Right lobe of liver (tissue), 4 donors: ENCODE measurements around the gene TGM6.

ENCODE experiments used
- POLR2A ChIP-seq: fragments of 450-650 bp; IDR thresholded peaks from one replicate; pipeline ENCODE4 v1.6.1; 2017; ENCODE audit warnings: antibody characterized with exemption, mild to moderate bottlenecking
- TF ChIP-seq, protein P1 (sequence below), 4 donors: fragments of 200-600 bp in 3 of 4; fragments of 450-650 bp in 1 of 4; IDR thresholded peaks; one replicate each; pipeline versions ENCODE4 v1.5.1 to v1.8.0; 2016 to 2022; ENCODE audit warnings: antibody characterized with exemption in 4 of 4, mild to moderate bottlenecking in 2 of 4
- donor health status: DM: no; HTN: no; CAD: no.
- donor health status: DM: no; HTN: no; CAD: no.
- donor health status: DM: no; HTN: yes; CAD: no.

- no peak for TF ChIP-seq POLR2A
- TF ChIP-seq, protein P1, sequence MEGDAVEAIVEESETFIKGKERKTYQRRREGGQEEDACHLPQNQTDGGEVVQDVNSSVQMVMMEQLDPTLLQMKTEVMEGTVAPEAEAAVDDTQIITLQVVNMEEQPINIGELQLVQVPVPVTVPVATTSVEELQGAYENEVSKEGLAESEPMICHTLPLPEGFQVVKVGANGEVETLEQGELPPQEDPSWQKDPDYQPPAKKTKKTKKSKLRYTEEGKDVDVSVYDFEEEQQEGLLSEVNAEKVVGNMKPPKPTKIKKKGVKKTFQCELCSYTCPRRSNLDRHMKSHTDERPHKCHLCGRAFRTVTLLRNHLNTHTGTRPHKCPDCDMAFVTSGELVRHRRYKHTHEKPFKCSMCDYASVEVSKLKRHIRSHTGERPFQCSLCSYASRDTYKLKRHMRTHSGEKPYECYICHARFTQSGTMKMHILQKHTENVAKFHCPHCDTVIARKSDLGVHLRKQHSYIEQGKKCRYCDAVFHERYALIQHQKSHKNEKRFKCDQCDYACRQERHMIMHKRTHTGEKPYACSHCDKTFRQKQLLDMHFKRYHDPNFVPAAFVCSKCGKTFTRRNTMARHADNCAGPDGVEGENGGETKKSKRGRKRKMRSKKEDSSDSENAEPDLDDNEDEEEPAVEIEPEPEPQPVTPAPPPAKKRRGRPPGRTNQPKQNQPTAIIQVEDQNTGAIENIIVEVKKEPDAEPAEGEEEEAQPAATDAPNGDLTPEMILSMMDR (IDR thresholded peaks at IDR 0.05) = no peak
Observed at GRCh38 chr20:2380601-2381000, at the start of gene TGM6.
